Breast epithelium (tissue), 4 donors: ENCODE measurements around the gene DACH1. TPM values are rescaled to one million over a fixed set of nuclear protein-coding genes. Genes with fewer than 3 reads are reported as not detected.

Experiments used
- DNase-seq, 2 donors: peaks; one replicate each; pipeline ENCODE4 v3.0.0-alpha.2; 2019; ENCODE audit warnings: low spot score in 2 of 2
- H3K27ac ChIP-seq, 2 donors: fragments of 200-600 bp; sonication (generic) in 1 of 2; one replicate each; pipeline ENCODE4 v1.5.1; 2016 to 2019; ENCODE audit warnings: mild to moderate bottlenecking in 1 of 2
- H3K27me3 ChIP-seq, 2 donors: fragments of 200-600 bp; sonication (generic) in 1 of 2; one replicate each; pipeline versions ENCODE4 v1.5.1 to v1.6.0; 2017 to 2019; ENCODE audit warnings: control low read depth in 1 of 2, mild to moderate bottlenecking in 1 of 2
- H3K36me3 ChIP-seq: fragments of 200-600 bp; one replicate; pipeline ENCODE4 v1.5.1; 2019
- H3K4me1 ChIP-seq, 2 donors: fragments of 200-600 bp; sonication (generic); one replicate each; pipeline ENCODE4 v1.5.1; 2016 to 2019; ENCODE audit warnings: control low read depth in 1 of 2
- H3K4me3 ChIP-seq, 3 donors: fragments of 200-600 bp; sonication (generic); 1 replicate in 2 of 3; 2 replicates in 1 of 3; pipeline ENCODE4 v1.5.1; 2016 to 2019; ENCODE audit warnings: mild to moderate bottlenecking in 3 of 3, moderate library complexity in 2 of 3
- H3K9me3 ChIP-seq, 2 donors: fragments of 200-600 bp; sonication (generic) in 1 of 2; one replicate each; pipeline ENCODE4 v1.5.1; 2016 to 2019; ENCODE audit warnings: control low read depth in 1 of 2
- POLR2A ChIP-seq: fragments of 450-650 bp; IDR thresholded peaks from one replicate; pipeline ENCODE4 v1.6.1; 2016; ENCODE audit warnings: antibody characterized with exemption, mild to moderate bottlenecking, moderate library complexity
- POLR2AphosphoS5 ChIP-seq, 3 donors: sonication (generic); formaldehyde crosslinking; IDR thresholded peaks; one replicate each; pipeline ENCODE4 v1.6.1; 2017; ENCODE audit warnings: antibody characterized with exemption in 3 of 3
- intact Hi-C: fragments of 100-400 bp; cut with DNase I; formaldehyde crosslinking; loops from one replicate; pipeline ENCODE4 v1.15.1; 2023; ENCODE audit warnings: low total_unique reads
- total RNA-seq, 3 donors: library from RNA; depleted of rRNA; stranded (reverse); fragments of >200 nt; gene quantifications; one replicate each; pipeline ENCODE4 v1.1.0, GENCODE V29; 2016
- TF ChIP-seq, protein P1 (sequence below), 3 donors: fragments of 450-650 bp; IDR thresholded peaks; one replicate each; pipeline ENCODE4 v1.5.1; 2016 to 2017; ENCODE audit warnings: antibody characterized with exemption in 3 of 3, mild to moderate bottlenecking in 3 of 3, moderate library complexity in 3 of 3

DACH1 gene
- total RNA-seq, 3 donors from 2014 or later = 2.2 to 13.9 (median 11.5) TPM

DNA sequence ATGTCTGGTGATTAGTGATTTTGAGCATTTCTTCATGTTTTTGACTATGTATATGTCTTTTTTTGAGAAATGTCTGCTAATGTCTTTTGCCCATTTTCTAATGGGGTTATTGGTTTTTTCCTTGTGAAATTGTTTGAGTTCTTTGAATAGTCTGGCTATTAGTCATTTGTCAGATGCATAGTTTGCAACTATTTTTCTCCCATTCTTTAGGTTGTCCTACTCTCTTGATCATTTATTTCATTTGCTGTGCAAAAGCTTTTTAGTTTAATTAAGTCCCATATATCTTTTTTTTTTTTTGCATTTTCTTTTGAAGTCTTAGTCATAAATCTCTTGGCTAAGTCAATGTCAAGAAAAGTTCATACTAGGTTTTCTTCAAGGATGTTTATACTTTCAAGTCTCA lies 449.8 kb downstream of the DACH1 start:
- TF ChIP-seq POLR2A = no peak
- no peak for TF ChIP-seq POLR2AphosphoS5 (IDR thresholded peaks at IDR 0.05)
- no peaks in the 10 kb centered on the region for H3K4me1 ChIP-seq
- intact Hi-C loops = no loop called here
- H3K36me3 ChIP-seq = no peaks in the 10 kb centered on the region
- H3K27me3 ChIP-seq = no peaks in the 10 kb centered on the region
- no peak for DNase-seq
- H3K4me3 ChIP-seq = no peak overlapping the region
- H3K9me3 ChIP-seq = peaks cover 0 to 24% of the 10 kb centered on the region in 2 donors
- H3K27ac ChIP-seq = no peak overlapping the region

DNA sequence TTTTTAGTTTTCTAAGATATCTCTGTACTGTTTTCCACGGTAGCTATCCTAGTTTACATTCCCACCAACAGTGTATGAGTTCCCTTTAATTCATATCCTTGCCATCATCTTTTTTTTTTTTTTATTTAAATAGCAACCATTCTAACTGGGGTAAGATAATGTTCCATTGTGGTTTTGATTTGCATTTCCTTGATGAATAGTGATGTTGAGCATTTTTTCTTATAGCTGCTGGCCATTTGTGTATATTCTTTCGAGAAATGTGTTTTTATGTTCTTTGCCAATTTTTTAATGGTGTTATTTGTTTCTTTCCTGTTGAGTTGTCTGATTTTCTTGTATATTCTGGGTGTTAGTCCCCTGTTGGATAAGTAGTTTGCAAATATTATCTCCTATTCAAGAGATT lies 454.8 kb downstream of the DACH1 start:
- no peaks in the 10 kb centered on the region for H3K27me3 ChIP-seq
- no peak overlapping the region for H3K4me3 ChIP-seq
- no peak for DNase-seq
- TF ChIP-seq, protein P1, sequence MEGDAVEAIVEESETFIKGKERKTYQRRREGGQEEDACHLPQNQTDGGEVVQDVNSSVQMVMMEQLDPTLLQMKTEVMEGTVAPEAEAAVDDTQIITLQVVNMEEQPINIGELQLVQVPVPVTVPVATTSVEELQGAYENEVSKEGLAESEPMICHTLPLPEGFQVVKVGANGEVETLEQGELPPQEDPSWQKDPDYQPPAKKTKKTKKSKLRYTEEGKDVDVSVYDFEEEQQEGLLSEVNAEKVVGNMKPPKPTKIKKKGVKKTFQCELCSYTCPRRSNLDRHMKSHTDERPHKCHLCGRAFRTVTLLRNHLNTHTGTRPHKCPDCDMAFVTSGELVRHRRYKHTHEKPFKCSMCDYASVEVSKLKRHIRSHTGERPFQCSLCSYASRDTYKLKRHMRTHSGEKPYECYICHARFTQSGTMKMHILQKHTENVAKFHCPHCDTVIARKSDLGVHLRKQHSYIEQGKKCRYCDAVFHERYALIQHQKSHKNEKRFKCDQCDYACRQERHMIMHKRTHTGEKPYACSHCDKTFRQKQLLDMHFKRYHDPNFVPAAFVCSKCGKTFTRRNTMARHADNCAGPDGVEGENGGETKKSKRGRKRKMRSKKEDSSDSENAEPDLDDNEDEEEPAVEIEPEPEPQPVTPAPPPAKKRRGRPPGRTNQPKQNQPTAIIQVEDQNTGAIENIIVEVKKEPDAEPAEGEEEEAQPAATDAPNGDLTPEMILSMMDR (IDR thresholded peaks at IDR 0.05) = no peak
- TF ChIP-seq POLR2AphosphoS5 (IDR thresholded peaks at IDR 0.05) = no peak
- TF ChIP-seq POLR2A = no peak
- H3K9me3 ChIP-seq = peaks cover 0 to 5% of the 10 kb centered on the region in 2 donors
- no peak overlapping the region for H3K27ac ChIP-seq
- no peaks in the 10 kb centered on the region for H3K36me3 ChIP-seq
- intact Hi-C loops = no loop called here
- H3K4me1 ChIP-seq = no peaks in the 10 kb centered on the region

- Histone ChIP-seq H3K36me3 (no peaks in the 10 kb centered on the region), H3K27me3 (no peaks in the 10 kb centered on the region), H3K4me3 (no peak overlapping the region), H3K9me3 (no peaks in the 10 kb centered on the region), H3K27ac (no peak overlapping the region), H3K4me1 (no peaks in the 10 kb centered on the region)
- no peak for DNase-seq
- intact Hi-C loops = no loop called here
- TF ChIP-seq POLR2AphosphoS5 (IDR thresholded peaks at IDR 0.05) = no peak
- TF ChIP-seq POLR2A = no peak
- TF ChIP-seq, protein P1 (IDR thresholded peaks at IDR 0.05) = no peak
Observed at GRCh38 chr13:71408416-71408815, 458.6 kb downstream of the DACH1 start.

- DNase-seq = no peak
- H3K4me3 ChIP-seq = no peak overlapping the region
- no peaks in the 10 kb centered on the region for H3K9me3 ChIP-seq
- TF ChIP-seq, protein P1 (IDR thresholded peaks at IDR 0.05) = no peak
- no peak for TF ChIP-seq POLR2A
- no peak for TF ChIP-seq POLR2AphosphoS5 (IDR thresholded peaks at IDR 0.05)
- H3K27ac ChIP-seq = no peak overlapping the region
- H3K4me1 ChIP-seq = no peaks in the 10 kb centered on the region
- no peaks in the 10 kb centered on the region for H3K36me3 ChIP-seq
- H3K27me3 ChIP-seq = no peaks in the 10 kb centered on the region
- intact Hi-C loops = no loop called here
Observed at GRCh38 chr13:71399631-71400215, 467.3 kb downstream of the DACH1 start.

- intact Hi-C loops = no loop called here
- H3K27me3 ChIP-seq = no peaks in the 10 kb centered on the region
- DNase-seq = no peak
- H3K36me3 ChIP-seq = no peaks in the 10 kb centered on the region
- no peaks in the 10 kb centered on the region for H3K9me3 ChIP-seq
- no peak overlapping the region for H3K27ac ChIP-seq
- H3K4me3 ChIP-seq = no peak overlapping the region
- TF ChIP-seq POLR2AphosphoS5 (IDR thresholded peaks at IDR 0.05) (no peak), POLR2A (no peak)
- TF ChIP-seq, protein P1 (IDR thresholded peaks at IDR 0.05) = no peak
- no peaks in the 10 kb centered on the region for H3K4me1 ChIP-seq
Observed at GRCh38 chr13:71396149-71396548, 470.9 kb downstream of the DACH1 start.
